H1 (cell line): ENCODE data around the gene DSCAM. TPM values are rescaled to one million over a fixed set of nuclear protein-coding genes. Genes with fewer than 3 reads are reported as not detected.

ENCODE experiments used
- CTCF ChIA-PET: fragments of 300-600 bp; sonication (Branson Sonifier 250); formaldehyde crosslinking; loops from one replicate; lab custom pipeline; 2021; ENCODE audit not compliant: partially characterized antibody; lab: Charles Lee
- POLR2A ChIA-PET: fragments of 300-600 bp; sonication (Branson Sonifier 250); formaldehyde crosslinking; loops from one replicate; lab custom pipeline; 2021; ENCODE audit warnings: inconsistent platforms; ENCODE audit not compliant: partially characterized antibody; lab: Charles Lee
- DNase-seq, 2 experiments: peaks; one replicate each; pipeline versions ENCODE4 v3.0.0 to v3.0.0-alpha.2; 2010 to 2022; ENCODE audit warnings: low spot score in 2 of 2, low read depth in 1 of 2, mixed read lengths in 1 of 2
- FAIRE-seq: peaks from 2 replicates; lab custom pipeline; 2011; peaks lifted over from hg19 to GRCh38; lab: Jason Lieb, UNC
- H2AFZ ChIP-seq: 2 replicates; pipeline ENCODE4 v1.8.1; 2012; ENCODE audit warnings: low read length, inconsistent platforms
- H2AK5ac ChIP-seq: 2 replicates; pipeline ENCODE4 v1.6.1; 2013; ENCODE audit warnings: low read depth, low read length
- H2BK120ac ChIP-seq: replicated peaks from 2 replicates; pipeline ENCODE3; 2013; ENCODE audit warnings: low read depth, low read length, inconsistent platforms
- H2BK12ac ChIP-seq: 2 replicates; pipeline ENCODE4 v1.6.1; 2013; ENCODE audit warnings: low read depth, low read length
- H2BK15ac ChIP-seq: 2 replicates; pipeline ENCODE4 v1.6.1; 2013; ENCODE audit warnings: low read length
- H2BK20ac ChIP-seq: 2 replicates; pipeline ENCODE4 v1.6.1; 2013; ENCODE audit warnings: low read length
- H2BK5ac ChIP-seq: 2 replicates; pipeline ENCODE4 v1.6.1; 2013; ENCODE audit warnings: low read depth, low read length
- H3K14ac ChIP-seq: 2 replicates; pipeline ENCODE4 v1.6.1; 2013; ENCODE audit warnings: inconsistent platforms; ENCODE audit not compliant: insufficient read length
- H3K18ac ChIP-seq: 2 replicates; pipeline ENCODE4 v1.6.1; 2013; ENCODE audit warnings: low read length; ENCODE audit errors: extremely low read depth
- H3K23ac ChIP-seq: 2 replicates; pipeline ENCODE4 v1.6.1; 2013; ENCODE audit warnings: inconsistent platforms; ENCODE audit not compliant: insufficient read length
- H3K23me2 ChIP-seq: 2 replicates; pipeline ENCODE4 v1.6.1; 2013; ENCODE audit warnings: low read depth, low read length
- H3K27ac ChIP-seq: 2 replicates; pipeline ENCODE4 v1.6.1; 2011; ENCODE audit warnings: low read depth, low read length, inconsistent platforms
- H3K27me3 ChIP-seq, 4 experiments: replicated peaks in 1 of 4; 1 replicate in 1 of 4; 2 replicates in 3 of 4; pipeline versions ENCODE4 v1.6.1 to v1.8.1; 2011 to 2013; ENCODE audit warnings: low read length in 3 of 4, mild to moderate bottlenecking in 3 of 4, inconsistent platforms in 2 of 4, mixed read lengths in 2 of 4, moderate library complexity in 1 of 4; ENCODE audit not compliant: control insufficient read depth in 3 of 4, insufficient read depth in 3 of 4; ENCODE audit errors: extremely low read depth in 1 of 4
- H3K36me3 ChIP-seq, 4 experiments: 2 replicates each; pipeline versions ENCODE4 v1.6.1 to v1.8.1; 2011 to 2013; ENCODE audit warnings: mild to moderate bottlenecking in 4 of 4, low read length in 3 of 4, moderate library complexity in 2 of 4, control low read depth in 1 of 4, inconsistent platforms in 1 of 4; ENCODE audit not compliant: insufficient read depth in 4 of 4, control insufficient read depth in 2 of 4
- H3K4ac ChIP-seq: replicated peaks from 2 replicates; pipeline ENCODE3; 2013; ENCODE audit warnings: low read length, low read depth, mixed read lengths, inconsistent platforms; ENCODE audit not compliant: insufficient read length
- H3K4me1 ChIP-seq, 4 experiments: replicated peaks in 1 of 4; 1 replicate in 1 of 4; 2 replicates in 3 of 4; pipeline versions ENCODE4 v1.6.1 to v1.8.1; 2011 to 2013; ENCODE audit warnings: low read length in 3 of 4, inconsistent platforms in 2 of 4, mixed read lengths in 1 of 4; ENCODE audit not compliant: insufficient read depth in 4 of 4, control insufficient read depth in 3 of 4
- H3K4me2 ChIP-seq, 2 experiments: 2 replicates each; pipeline versions ENCODE4 v1.6.1 to v1.8.1; 2011 to 2013; ENCODE audit warnings: low read depth in 2 of 2, low read length in 2 of 2, control low read depth in 1 of 2, inconsistent platforms in 1 of 2, mild to moderate bottlenecking in 1 of 2; ENCODE audit not compliant: insufficient read depth in 1 of 2
- H3K4me3 ChIP-seq, 4 experiments: fragments of 200-600, 300-600 bp in 1 of 4; sonication (generic), shearing (Covaris generic), sonication (Bioruptor Twin) in 1 of 4; 2 replicates each; pipeline versions ENCODE4 v1.5.1 to v1.8.1; 2011 to 2016; ENCODE audit warnings: low read length in 4 of 4, low read depth in 3 of 4, control low read depth in 2 of 4, inconsistent platforms in 2 of 4, mild to moderate bottlenecking in 2 of 4, mixed read lengths in 1 of 4, moderate library complexity in 1 of 4; ENCODE audit not compliant: insufficient read depth in 2 of 4; ENCODE audit errors: extremely low read depth in 1 of 4
- H3K56ac ChIP-seq: replicated peaks from 2 replicates; pipeline ENCODE3; 2013; ENCODE audit warnings: low read depth, mild to moderate bottlenecking, mixed read lengths, low read length, inconsistent platforms; ENCODE audit not compliant: insufficient read length
- H3K79me1 ChIP-seq: 2 replicates; pipeline ENCODE4 v1.6.1; 2013; ENCODE audit warnings: low read depth, low read length, control low read depth
- H3K79me2 ChIP-seq, 2 experiments: 2 replicates each; pipeline versions ENCODE4 v1.6.1 to v1.8.1; 2012 to 2013; ENCODE audit warnings: low read length in 2 of 2, mild to moderate bottlenecking in 2 of 2, inconsistent platforms in 1 of 2; ENCODE audit not compliant: insufficient read depth in 2 of 2, control insufficient read depth in 1 of 2
- H3K9ac ChIP-seq, 4 experiments: replicated peaks in 1 of 4; 1 replicate in 1 of 4; 2 replicates in 3 of 4; pipeline versions ENCODE4 v1.6.1 to v1.8.1; 2011 to 2013; ENCODE audit warnings: low read depth in 3 of 4, low read length in 3 of 4, control low read depth in 2 of 4, mild to moderate bottlenecking in 2 of 4, moderate library complexity in 2 of 4, inconsistent platforms in 1 of 4; ENCODE audit errors: extremely low read depth in 1 of 4
- H3K9me3 ChIP-seq, 2 experiments: 2 replicates each; pipeline versions ENCODE4 v1.6.1 to v1.8.1; 2012 to 2013; ENCODE audit warnings: mild to moderate bottlenecking in 2 of 2, moderate library complexity in 2 of 2, control low read depth in 1 of 2, inconsistent platforms in 1 of 2, low read depth in 1 of 2, low read length in 1 of 2, mixed read lengths in 1 of 2; ENCODE audit not compliant: insufficient read depth in 2 of 2
- H4K20me1 ChIP-seq, 2 experiments: replicated peaks in 1 of 2; 2 replicates each; pipeline versions ENCODE3 to v1.8.1; 2011 to 2013; ENCODE audit warnings: inconsistent platforms in 2 of 2, low read length in 2 of 2, mild to moderate bottlenecking in 1 of 2; ENCODE audit not compliant: insufficient read depth in 2 of 2, control insufficient read depth in 1 of 2
- H4K5ac ChIP-seq: 2 replicates; pipeline ENCODE4 v1.6.1; 2013; ENCODE audit warnings: low read length, low read depth, mixed read lengths, inconsistent platforms; ENCODE audit not compliant: insufficient read length
- H4K8ac ChIP-seq: 2 replicates; pipeline ENCODE4 v1.8.0; 2013; ENCODE audit warnings: mild to moderate bottlenecking, moderate library complexity, low read length, inconsistent platforms; ENCODE audit not compliant: insufficient read depth; ENCODE audit errors: extremely low read depth
- H4K91ac ChIP-seq: replicated peaks from 2 replicates; pipeline ENCODE3; 2013; ENCODE audit warnings: low read length, mixed read lengths, inconsistent platforms; ENCODE audit not compliant: insufficient read length
- CHD1 ChIP-seq: IDR thresholded peaks from 2 replicates; pipeline ENCODE4 v1.6.1; 2012; ENCODE audit warnings: low read depth, low read length, improper control_type of control experiment
- CHD2 ChIP-seq: IDR thresholded peaks from 2 replicates; pipeline ENCODE4 v1.6.1; 2012; ENCODE audit warnings: low read length, improper control_type of control experiment
- E2F6 ChIP-seq: IDR thresholded peaks from 2 replicates; pipeline ENCODE4 v1.6.1; 2012; ENCODE audit warnings: inconsistent platforms
- FOSL1 ChIP-seq: IDR thresholded peaks from 2 replicates; pipeline ENCODE4 v1.6.1; 2011; ENCODE audit warnings: mild to moderate bottlenecking, low read depth, low read length, moderate library complexity; ENCODE audit not compliant: insufficient read depth
- HDAC6 ChIP-seq: IDR thresholded peaks from one replicate; pipeline ENCODE4 v1.7.1; 2012; ENCODE audit warnings: low read depth, mild to moderate bottlenecking, inconsistent platforms, low read length, moderate library complexity
- JUN ChIP-seq: IDR thresholded peaks from 2 replicates; pipeline ENCODE4 v1.6.1; 2011; ENCODE audit warnings: low read depth, mild to moderate bottlenecking, improper control_type of control experiment, low read length
- JUND ChIP-seq: IDR thresholded peaks from 2 replicates; pipeline ENCODE4 v1.6.1; 2011; ENCODE audit warnings: mild to moderate bottlenecking, improper control_type of control experiment, low read length
- NANOG ChIP-seq: IDR thresholded peaks from 2 replicates; pipeline ENCODE4 v1.6.1; 2011; ENCODE audit warnings: low read length, low read depth, mild to moderate bottlenecking, inconsistent platforms; ENCODE audit not compliant: insufficient read depth, poor library complexity, severe bottlenecking
- POU5F1 ChIP-seq: IDR thresholded peaks from 2 replicates; pipeline ENCODE4 v1.6.1; 2011; ENCODE audit warnings: low read depth, mild to moderate bottlenecking, low read length, moderate library complexity
- RFX5 ChIP-seq: IDR thresholded peaks from 2 replicates; pipeline ENCODE4 v1.6.1; 2011; ENCODE audit warnings: low read depth, low read length, improper control_type of control experiment, borderline replicate concordance
- SIX5 ChIP-seq: IDR thresholded peaks from 2 replicates; pipeline ENCODE4 v1.6.1; 2011; ENCODE audit warnings: mild to moderate bottlenecking, low read depth, low read length
- SP2 ChIP-seq: IDR thresholded peaks from 2 replicates; pipeline ENCODE4 v1.6.1; 2012; ENCODE audit warnings: mild to moderate bottlenecking, low read length, inconsistent platforms
- SUZ12 ChIP-seq: fragments of 200-600 bp; sonication (generic); IDR thresholded peaks from 2 replicates; pipeline ENCODE4 v1.6.1; 2012; ENCODE audit warnings: mild to moderate bottlenecking, inconsistent platforms, low read length, moderate library complexity, mixed read lengths
- ZNF274 ChIP-seq: IDR thresholded peaks from 2 replicates; pipeline ENCODE4 v1.7.0; 2012; ENCODE audit warnings: low read length, borderline replicate concordance; ENCODE audit errors: extremely low read depth
- WGBS, 2 experiments: shearing (Covaris generic) in 1 of 2; methylation state at CpG; one replicate each; pipeline versions ENCODE4 v1.1.6 to v1.1.7; 2013 to 2015; ENCODE audit warnings: low lambda C conversion rate in 2 of 2, mixed read lengths in 2 of 2, inconsistent platforms in 1 of 2, low coverage in 1 of 2, missing lambda C conversion rate in 1 of 2; ENCODE audit not compliant: insufficient replicate concordance in 2 of 2, insufficient coverage in 1 of 2, insufficient read length in 1 of 2; ENCODE audit errors: extremely low coverage in 1 of 2, missing lambda C conversion rate in 1 of 2; 5-methylcytosine and 5-hydroxymethylcytosine counted together
- polyA plus RNA-seq, 7 experiments: library from polyadenylated mRNA; depleted of rRNA in 3 of 7; stranded (reverse) in 5 of 7; unstranded in 2 of 7; fragments of >200 nt in 5 of 7; fragments of 200-250 nt in 2 of 7; gene quantifications; 1 replicate in 5 of 7; 2 replicates in 1 of 7; 4 replicates in 1 of 7; pipeline versions ENCODE4 v1.2.1 to v1.2.3, GENCODE V29; 2011 to 2013; ENCODE audit warnings: missing spikeins in 2 of 7, mixed read lengths in 2 of 7
- total RNA-seq: library from RNA; stranded (reverse); fragmentation: NEBNext Ultra II Directional; extraction: Animal tissue kit (Norgen Biotek cat#: 25700); gene quantifications from 2 replicates; pipeline ENCODE4 v1.2.1, GENCODE V29; 2021

Gene DSCAM
- total and polyA plus RNA-seq, 2 of the 8 experiments (the other 6 are each of a cell fraction or from before 2014, with no cell fraction given): 0.02 to 0.15 TPM

- WGBS, 2 experiments: 88% methylated on average over 2 of the region's 2 CpGs; no CpG with 5 or more reads in 1 of the 2 experiments
- no peak for TF ChIP-seq NANOG
- no peak for TF ChIP-seq E2F6
- TF ChIP-seq CHD1: no peak
- TF ChIP-seq HDAC6: no peak
- no peak for TF ChIP-seq JUN
- TF ChIP-seq POU5F1: no peak
- TF ChIP-seq ZNF274: no peak
- no peak for TF ChIP-seq SP2
- TF ChIP-seq CHD2: no peak
- no peak for TF ChIP-seq RFX5
- no peak for TF ChIP-seq SUZ12
- TF ChIP-seq JUND: no peak
- TF ChIP-seq FOSL1: no peak
- TF ChIP-seq SIX5: no peak
Measured at GRCh38 chr21:40052276-40052675, 794.7 kb downstream of the DSCAM start.

More at GRCh38 chr21:40052276-40052675, 794.7 kb downstream of the DSCAM start:
- Histone ChIP-seq H2BK20ac (no peak overlapping the region), H3K27ac (no peak overlapping the region), H4K20me1 (no peaks in the 10 kb centered on the region), H4K5ac (no peak overlapping the region), H2BK12ac (no peak overlapping the region), H2BK5ac (no peak overlapping the region), H3K4me2 (no peak overlapping the region), H2BK120ac (no peak overlapping the region), H3K18ac (no peak overlapping the region), H4K91ac (no peak overlapping the region), H3K56ac (no peak overlapping the region), H2AK5ac (no peak overlapping the region), H3K4me1 (peaks cover 0 to 3% (median 1%) of the 10 kb centered on the region in 4 experiments; a peak in 4 of 7 replicates), H2BK15ac (no peak overlapping the region), H3K4me3 (no peak overlapping the region), H3K14ac (no peak overlapping the region), H3K79me1 (no peaks in the 10 kb centered on the region), H3K27me3 (no peaks in the 10 kb centered on the region), H3K9me3 (no peaks in the 10 kb centered on the region), H3K23me2 (no peaks in the 10 kb centered on the region), H4K8ac (no peak overlapping the region), H3K36me3 (no peaks in the 10 kb centered on the region), H3K23ac (no peak overlapping the region), H3K9ac (no peak overlapping the region), H2AFZ (no peak overlapping the region), H3K79me2 (no peaks in the 10 kb centered on the region), H3K4ac (no peak overlapping the region)
- ChIA-PET CTCF (interaction anchor here (1.5 to 3.0 kb wide), 3 partner anchors 13 to 25 kb away, joined by 4 to 10 read pairs (median 4); no protein-coding TSS in a partner anchor), POLR2A (no interaction called here)
- no peak for DNase-seq
- FAIRE-seq: no peak
